ENCODE measurements around the gene ANKEF1.
A peak's percentile ranks its signal among the peaks of the same experiment; 100 is the strongest.
"Not testable (repeated sequence)": the region's sequence is repeated elsewhere in the genome, so short reads cannot be mapped to it uniquely, and the experiment has no call there.

ANKEF1 gene

DNA sequence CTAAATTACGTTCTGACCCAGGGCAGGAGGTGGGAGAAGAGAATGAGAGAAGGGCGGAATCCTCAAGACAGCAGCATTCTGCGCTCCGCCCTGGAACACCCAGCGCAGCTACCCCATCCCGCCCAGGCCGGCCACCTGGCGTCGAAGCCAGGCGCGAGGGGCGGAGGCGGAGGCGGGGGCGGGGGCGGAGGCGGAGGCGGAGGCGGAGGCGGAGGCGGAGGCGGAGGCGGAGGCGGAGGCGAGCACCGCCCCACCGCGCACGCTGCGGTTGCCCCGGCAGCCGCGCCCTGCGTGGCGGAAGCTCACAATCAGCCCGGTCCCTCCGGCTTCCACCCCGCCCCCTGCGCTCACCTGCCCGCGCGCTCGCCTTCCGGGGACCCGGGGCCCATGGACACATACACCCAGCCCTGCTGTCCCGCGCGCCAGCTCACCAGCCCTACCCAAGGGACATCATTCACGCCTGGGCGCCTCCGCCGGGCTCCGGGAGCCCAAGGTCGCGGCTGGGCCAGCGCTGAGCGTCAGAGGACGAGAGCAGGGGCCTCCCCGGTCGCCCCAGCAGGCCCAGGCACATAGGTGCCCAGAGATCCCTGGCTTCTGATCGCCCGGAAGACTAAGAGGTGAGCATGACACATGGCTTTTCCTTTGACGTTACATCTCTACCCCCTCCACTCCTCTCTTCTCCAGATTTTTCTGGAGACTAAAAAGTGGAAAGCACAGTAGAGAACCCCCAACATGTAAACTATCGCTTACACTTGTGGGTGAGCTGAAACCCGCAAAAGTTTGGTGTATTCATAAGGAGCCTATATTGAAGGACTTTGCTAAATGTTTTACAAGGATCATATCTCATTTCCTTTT is at the start of gene ANKEF1:
TSS of gene ANKEF1 (plus strand) at position 271 of the 855 bp plus-strand sequence. CDS start 3,315 bp downstream, outside the sequence.
- peak; percentile 85 for DNase-seq

DNA sequence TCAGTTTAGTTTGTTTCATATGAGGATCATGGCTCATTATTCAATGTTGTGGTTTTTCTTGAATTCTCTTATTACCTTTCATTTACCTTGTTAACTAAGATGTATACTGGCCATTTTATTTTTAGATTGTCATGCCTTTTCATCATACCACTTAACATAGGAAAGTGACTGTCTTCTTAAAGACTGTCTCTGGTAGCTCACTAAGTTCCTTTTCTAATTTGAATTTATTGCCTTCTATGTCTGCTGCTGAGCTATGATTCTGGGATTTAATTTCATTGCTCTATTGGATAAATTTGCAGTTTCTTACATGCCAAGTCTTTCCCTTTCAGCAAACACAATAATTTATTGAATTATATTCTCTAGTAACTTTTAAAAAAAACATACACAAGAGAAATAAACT is 49.5 kb upstream of the ANKEF1 start:
- DNase-seq: no peak

DNA sequence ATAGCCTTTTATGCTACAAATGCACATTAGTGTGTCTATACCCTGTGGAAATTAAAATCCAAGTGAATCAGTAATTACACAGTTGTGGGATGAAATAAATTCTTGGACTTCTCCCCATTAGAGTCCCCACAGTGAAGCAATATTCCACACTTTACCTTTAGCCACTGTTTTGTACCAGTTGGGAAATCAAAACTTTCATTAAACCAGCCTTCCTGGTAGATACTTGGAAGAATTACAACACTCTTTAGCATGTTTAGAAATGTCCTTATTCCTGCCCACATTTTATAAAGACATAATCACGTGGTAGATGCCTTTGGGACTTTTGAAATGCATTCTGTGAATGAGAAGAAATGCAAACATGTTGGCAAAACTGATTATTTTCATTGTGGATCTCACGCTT is 49.0 kb upstream of the ANKEF1 start:
- DNase-seq: no peak

DNA sequence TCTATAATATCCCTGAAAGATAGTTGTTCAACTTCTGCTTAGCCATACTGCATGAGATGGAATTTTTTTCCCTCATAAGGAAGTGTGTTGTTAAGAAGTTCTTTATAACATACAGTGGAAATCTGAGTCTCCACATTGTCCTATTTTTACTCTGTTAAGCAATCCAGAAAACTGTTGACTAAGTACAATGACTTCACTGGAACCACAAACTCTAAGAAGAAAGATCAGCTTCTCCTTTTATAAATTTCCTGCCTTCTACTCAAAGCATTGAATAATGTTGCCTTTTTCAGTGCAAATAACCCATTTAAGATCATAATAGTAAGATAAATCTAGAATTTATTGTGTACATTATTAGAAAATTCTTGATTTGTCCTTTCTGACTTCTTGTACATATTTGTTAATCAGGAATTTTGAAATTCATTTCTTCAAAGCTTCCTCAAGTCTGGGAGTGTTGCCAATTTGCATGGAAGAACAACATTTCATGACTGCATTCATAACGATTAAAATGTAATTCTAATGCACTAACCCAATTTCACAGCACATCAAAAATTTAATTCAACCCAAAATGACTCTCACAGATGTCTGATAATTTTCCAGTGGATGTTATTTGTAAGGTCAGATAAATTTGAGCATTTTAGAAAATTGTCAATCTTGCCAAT is 45.6 kb upstream of the ANKEF1 start:
- DNase-seq: no peak

DNA sequence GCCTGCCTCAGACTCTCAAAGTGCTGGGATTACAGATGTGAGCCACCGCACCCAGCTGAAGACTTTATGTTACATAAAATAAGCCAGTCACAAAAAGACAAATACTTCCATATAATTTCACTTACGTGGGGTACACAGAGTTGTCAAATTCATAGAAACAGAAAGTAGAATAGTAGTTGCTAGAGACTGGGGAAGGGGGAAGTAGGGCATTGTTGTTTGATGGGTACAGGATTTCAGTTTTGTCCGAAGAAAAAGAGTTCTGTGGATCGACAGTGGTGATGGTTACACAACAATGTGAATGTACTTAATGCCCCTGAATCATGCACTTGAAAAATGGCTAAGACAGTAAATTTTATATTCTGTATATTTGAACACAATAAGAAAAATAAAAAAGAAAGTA is 41.6 kb upstream of the ANKEF1 start:
- DNase-seq: no peak

DNA sequence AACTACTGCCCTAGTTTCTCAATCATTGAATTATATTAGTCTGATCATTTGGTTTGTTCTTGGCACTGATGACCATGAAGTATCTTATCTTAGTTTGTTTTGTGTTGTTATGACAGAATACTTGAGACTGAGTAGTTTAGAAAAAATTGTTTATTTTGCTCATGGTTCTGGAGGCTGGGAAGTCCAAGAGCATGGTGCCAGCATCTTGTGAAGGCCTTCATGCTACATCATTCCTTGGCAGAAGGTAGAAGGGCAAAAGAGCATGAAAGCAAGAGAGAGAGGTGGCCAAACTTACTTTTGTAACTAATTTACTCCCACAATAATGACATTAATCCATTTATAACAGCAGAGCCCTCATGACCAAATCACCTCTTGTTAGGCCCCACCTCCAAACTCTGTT is 40.1 kb upstream of the ANKEF1 start:
- DNase-seq: no peak

DNA sequence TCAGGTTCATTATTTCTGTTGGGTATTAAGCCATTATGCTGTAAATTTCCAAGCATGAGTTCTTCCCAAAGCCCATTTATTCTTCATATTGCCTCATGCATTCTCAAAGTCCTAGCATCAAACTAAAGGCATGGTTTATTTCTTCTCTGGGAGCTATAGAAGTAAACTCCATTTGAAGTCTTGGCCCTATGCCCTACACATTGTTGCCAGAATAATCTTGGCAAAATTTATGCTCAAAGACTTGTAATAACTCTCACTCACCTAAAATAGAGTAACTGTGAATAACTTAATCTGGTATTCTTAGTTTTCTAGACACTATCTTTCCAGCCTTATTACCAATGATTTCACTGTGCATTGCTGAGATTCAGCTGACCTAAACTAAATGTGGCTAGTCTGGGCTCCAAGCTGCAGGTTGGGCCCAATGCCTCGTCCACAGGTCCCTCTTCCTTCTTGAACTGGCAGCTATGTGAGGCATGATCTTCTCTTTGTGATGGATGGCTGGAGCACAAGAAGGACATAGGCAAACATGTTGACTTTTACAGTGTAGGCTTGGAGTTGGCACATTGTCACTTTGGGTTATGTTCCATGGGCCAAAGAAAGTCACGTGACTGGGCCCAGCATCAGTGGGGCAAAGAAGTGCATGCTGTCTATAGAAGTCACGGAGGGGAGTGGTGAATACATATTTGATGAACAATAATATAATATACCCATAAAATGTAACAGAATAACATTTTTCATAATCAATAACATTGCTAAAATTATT is 39.1 kb upstream of the ANKEF1 start:
- DNase-seq: no peak

DNA sequence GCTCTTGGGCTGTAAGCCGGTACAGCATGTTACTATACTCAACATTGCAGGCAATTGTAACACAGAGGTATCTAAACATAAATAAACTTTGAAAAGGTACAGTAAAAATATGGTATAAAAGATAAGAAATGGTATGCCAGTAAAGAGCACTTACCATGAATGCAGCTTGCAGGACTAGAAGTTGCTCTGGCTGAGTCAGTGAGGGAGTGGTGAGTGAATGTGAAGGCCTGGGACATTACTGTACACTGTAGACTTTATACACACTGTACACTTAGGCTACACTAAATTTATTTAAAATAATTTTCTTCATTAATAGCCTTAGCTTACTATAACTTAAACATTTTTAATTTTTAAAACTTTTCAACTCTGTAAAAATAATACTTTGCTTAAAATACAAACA is 37.8 kb upstream of the ANKEF1 start:
- DNase-seq: no peak

DNA sequence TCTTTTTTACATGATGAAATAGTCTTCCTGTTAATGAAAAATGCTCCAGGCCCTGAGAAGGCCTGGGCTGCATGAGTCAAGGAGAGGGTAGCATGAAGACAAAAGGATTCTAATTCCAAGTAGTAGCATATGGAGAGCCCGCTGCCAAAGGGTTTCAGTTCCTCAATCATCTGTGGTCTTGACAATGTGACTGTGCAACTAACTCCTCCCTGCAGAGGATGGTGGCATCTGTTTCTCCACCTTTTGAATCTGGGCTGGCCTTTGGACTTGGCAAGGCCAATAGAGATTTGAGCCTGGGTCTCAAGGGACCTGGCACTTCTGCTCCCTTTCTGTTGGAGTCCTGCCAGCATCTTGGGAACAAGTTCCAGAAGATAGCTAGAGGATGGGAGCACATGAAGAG is 35.1 kb upstream of the ANKEF1 start:
- no peak for DNase-seq

DNA sequence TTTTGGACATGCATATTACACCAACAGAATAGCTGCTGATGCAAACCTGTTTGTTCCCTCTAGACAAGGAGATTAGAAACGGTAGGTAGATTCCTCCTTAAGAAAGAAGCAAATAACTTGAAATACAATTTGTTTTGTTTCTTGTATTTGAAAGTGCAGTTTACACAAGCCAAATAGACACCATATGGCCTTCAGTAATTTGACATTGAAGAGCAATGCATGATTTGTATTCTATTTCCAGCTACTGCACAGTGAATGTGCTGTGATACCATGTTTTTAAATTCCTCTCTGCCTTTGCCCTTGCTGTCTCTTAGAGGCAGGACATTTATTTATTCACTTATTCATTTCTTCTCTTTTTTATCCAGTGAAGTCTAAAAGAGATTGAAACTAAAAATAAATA is 31.9 kb upstream of the ANKEF1 start:
- DNase-seq: no peak

DNA sequence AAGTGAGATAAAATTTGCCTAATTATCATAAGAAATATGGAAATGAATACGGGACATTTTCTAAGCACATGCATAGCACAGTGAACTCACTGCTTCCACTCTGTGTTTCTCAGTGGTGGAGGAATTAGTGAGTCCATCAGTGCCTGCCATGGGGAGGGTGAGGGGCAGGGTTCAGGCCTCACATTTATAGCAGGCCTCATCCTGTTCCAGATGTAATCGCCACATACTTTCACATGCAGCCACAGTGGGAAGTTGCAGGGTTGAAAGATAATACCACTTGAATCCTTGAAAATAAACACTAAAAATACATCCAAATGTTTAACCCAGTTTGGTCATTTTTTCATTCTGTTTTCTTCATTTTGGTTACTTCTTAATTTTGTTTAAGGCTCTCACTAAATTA is 29.9 kb upstream of the ANKEF1 start:
- no peak for DNase-seq

DNA sequence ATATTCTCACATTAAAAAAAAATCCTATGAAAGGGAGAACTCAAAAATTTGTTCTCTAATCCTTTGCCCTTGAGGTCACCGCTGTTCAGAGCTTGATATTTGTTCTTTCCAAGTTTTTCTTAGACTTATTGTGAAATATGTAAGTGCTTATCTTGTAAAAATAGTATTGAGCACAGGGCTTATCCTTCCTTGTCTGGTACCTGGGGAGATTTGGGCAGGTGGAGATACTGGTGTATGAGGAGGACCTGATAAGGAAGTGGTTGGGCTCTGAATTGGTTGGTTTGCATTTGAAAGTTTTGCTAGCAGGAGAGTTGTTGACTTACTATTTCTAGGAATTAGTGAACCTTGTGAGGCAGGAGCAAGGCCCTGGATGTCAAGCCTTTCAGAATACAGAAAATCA is 28.9 kb upstream of the ANKEF1 start:
- DNase-seq: no peak

DNA sequence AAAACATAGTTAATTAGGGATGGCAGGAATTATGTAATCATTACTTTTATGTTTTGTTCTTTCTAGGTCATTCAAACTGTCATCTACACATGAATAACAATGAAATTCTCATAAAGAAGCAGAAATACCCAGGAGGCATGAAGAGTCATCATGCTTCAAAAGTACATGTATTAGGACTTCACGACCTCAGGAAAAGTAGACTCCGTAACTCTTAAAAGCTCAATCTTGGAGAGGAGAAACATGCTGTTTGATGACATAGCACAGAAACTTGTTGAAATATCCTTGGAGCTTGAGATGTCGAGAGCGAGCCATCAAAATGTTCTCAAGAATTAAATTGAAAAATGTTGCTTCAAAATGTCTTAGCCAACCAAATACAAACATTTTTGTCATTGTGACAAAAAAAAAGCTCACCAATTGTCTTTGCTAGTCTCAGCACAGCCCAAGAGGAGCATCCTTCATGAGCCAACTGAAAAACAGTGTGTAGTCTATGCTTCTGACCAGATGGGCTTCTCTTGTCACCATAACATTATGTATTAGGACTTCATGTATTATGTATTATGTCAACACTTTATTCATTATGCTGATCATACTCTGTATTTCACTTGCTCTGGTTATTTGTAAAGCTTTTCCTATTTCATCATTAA is 28.2 kb upstream of the ANKEF1 start:
- no peak for DNase-seq

DNA sequence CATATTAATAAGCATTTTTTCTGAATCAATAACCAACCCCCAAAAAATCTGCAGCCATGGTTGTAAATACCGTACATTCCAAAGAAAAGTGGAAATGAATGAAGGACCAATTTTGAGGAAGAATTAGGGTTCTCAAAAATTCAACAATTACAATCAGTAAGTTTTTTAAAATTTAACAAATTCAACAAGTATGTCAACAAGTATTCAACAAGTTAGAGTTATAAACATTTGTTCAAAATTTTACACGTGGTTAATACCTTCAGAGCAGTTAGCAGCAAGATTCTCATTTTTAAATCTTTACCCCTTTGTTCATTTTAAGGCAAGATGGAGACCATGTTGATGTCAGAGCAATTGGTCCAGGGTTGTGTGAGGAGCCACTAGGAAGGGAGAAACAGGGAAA is 27.6 kb upstream of the ANKEF1 start:
- DNase-seq: no peak

DNA sequence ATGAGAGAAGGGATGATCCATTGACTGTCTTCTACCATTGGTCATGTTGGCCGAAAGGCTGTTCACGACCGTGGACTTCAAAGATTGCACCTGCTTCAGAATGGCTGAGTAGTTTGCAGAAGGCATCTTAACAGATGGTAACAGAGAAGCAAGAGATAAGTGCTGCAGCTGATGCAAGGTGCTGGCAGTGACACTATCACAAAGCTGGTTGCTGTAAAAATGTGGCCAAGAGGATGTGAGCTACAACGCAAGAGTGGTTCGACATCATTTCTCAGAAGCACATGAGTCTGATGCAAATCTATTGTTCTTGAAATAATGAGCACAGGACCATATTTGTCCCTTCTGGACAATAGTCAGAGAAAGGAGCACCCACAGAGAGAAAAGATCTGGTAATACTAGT is 27.0 kb upstream of the ANKEF1 start:
- DNase-seq: no peak

DNA sequence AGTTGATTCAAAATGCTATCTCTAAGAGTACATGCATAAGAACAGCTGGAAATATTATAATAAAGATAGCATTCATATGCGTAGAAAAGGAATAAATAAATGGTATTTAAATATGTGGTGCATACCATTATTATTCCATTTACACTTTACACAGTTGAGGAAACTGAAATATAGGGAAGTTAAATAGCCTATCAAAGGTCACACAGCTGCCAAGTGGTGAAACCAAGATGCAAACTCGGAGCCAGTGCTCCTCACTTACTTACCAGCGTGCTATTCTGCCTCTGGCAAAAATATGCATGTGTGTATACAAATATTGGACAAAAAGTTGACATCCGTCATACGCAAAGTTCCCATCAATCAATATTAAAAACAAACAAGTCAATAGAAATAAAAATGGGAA is 22.3 kb upstream of the ANKEF1 start:
- DNase-seq: no peak

DNA sequence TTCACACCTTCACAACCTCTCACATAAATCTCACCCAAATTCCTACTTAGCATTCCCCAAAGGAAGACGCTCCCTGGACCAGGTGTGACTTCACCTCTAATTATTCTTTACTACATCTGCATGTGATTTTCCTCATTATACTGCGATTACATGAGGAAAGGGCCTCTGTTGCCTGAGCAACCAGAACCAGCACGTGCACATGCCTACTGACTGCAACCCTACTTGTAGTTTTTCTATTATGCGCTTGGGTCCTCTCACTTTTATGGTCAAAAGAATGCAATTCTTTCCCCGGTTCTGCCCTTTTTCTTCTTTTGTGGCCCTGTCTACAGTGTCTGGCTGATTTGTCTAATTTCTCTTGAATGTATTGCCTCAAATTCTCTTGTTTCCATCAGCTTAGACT is 20.4 kb upstream of the ANKEF1 start:
- DNase-seq: no peak

DNA sequence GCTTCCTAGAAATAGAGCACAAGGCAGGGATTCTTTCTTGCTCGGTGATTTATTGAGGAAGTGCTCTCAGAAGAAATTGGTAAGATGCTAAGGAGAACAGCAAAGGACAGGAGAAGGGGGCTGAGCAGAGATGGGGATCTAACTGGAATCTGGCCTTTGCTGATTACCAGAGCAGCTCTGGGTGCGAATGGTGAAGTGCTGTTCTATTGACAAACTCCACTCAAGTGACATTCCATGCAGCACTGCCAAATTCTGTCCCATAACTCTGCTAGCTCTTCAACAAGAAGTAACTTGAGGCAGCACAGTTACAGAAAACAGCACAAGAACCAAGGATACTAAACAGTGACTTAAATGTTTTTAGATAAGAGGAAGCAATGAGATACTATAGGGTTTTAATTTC is 13.8 kb upstream of the ANKEF1 start:
- no peak for DNase-seq

DNA sequence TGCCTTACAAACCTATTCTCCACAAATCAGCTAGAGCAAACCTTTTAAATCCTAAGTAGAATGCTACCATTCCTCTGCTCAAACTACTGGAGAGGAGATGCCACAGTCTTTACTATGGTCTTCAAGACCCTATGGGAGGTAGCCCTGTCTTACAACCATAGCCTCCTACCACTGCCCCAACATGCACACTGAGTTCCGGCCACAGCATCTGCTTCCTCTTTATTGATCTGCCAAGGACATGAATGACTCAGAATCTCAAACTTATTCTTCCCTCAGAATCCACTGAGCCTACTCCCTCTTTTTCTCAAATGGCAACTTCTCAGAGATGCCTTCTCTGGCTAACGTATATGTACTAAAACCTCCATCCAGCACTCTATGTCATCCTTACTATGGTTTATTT is 12.2 kb upstream of the ANKEF1 start:
- no peak for DNase-seq

DNA sequence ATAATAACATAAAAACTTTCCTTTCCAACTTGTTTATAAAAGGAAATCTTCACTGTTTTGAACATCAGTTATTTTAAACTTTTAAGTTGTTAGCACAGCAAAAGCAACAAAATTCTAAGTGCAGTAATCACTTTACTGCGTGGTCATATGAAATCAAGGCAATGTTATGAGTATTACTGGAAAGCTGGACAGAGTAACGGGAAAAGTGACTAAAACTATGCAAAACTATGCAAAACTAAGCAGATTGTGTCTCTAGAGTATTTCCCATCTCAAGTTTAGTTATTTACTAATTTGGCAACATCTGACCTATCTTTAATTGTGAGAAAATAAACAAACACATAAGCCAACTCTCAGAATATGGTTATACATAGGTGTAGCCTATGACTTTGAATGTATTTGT is 10.9 kb upstream of the ANKEF1 start:
- no peak for DNase-seq

DNA sequence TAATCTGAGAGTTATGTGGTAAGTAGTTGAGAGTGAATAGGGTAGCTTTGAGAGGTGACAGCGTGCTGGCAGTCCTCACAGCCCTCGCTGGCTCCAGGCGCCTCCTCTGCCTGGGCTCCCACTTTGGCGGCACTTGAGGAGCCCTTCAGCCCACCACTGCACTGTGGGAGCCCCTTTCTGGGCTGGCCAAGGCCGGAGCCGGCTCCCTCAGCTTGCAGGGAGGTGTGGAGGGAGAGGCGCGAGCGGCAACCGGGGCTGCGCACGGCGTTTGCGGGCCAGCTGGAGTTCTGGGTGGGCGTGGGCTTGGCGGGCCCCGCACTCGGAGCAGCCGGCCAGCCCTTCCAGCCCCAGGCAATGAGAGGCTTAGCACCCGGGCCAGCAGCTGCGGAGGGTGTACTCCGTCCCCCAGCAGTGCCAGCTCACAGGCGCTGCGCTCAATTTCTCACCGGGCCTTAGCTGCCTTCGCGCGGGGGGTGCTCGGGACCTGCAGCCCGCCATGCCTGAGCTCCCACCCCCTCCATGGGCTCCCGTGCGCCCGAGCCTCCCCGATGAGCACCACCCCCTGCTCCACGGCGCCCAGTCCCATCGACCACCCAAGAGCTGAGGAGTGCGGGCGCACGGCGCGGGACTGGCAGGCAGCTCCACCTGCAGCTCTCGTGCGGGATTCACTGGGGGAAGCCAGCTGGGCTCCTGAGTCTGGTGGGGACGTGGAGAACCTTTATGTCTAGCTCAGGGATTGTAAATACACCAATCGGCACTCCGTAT is 3.2 kb upstream of the ANKEF1 start:
- DNase-seq: not testable (repeated sequence)

DNA sequence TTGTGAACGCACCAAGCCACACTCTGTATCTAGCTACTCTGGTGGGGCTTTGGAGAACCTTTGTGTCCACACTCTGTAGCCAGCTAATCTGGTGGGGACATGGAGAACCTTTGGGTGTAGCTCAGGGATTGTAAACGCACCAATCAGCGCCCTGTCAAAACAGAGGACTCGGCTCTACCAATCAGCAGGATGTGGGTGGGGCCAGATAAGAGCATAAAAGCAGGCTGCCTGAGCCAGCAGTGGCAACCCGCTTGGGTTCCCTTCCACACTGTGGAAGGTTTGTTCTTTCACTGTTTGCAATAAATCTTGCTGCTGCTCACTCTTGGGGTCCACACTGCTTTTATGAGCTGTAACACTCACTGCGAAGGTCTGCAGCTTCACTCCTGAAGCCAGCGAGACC is 2.5 kb upstream of the ANKEF1 start:
- not testable (repeated sequence) for DNase-seq
